Trophoblast cell (in vitro differentiated cells and primary cell): ENCODE measurements around the gene SEMA5A.

Experiments used
- DNase-seq, 2 donors: peaks; one replicate each; pipeline ENCODE4 v3.0.0-alpha.2; 2016
- H2AFZ ChIP-seq: 2 replicates; pipeline ENCODE4 v1.6.1; 2013; ENCODE audit warnings: low read length, moderate library complexity, mild to moderate bottlenecking; ENCODE audit not compliant: insufficient read depth, poor library complexity
- H2AK5ac ChIP-seq: 2 replicates; pipeline ENCODE4 v1.6.1; 2013; ENCODE audit warnings: mild to moderate bottlenecking, low read length
- H2BK120ac ChIP-seq: 2 replicates; pipeline ENCODE4 v1.6.1; 2013; ENCODE audit warnings: low read length, mild to moderate bottlenecking, moderate library complexity; ENCODE audit not compliant: insufficient read depth, poor library complexity
- H2BK12ac ChIP-seq: 2 replicates; pipeline ENCODE4 v1.6.1; 2013; ENCODE audit warnings: mild to moderate bottlenecking, low read length, moderate library complexity
- H2BK5ac ChIP-seq: 2 replicates; pipeline ENCODE4 v1.6.1; 2013; ENCODE audit warnings: low read length, low read depth, moderate library complexity, mild to moderate bottlenecking; ENCODE audit not compliant: poor library complexity
- H3K14ac ChIP-seq: 2 replicates; pipeline ENCODE4 v1.6.1; 2013; ENCODE audit warnings: mild to moderate bottlenecking, low read length
- H3K18ac ChIP-seq: 2 replicates; pipeline ENCODE4 v1.6.1; 2013; ENCODE audit warnings: mild to moderate bottlenecking, low read length
- H3K23ac ChIP-seq: 2 replicates; pipeline ENCODE4 v1.6.1; 2013; ENCODE audit warnings: low read length
- H3K27ac ChIP-seq: 2 replicates; pipeline ENCODE4 v1.5.1; 2013; ENCODE audit warnings: low read depth, mild to moderate bottlenecking, inconsistent platforms, low read length, moderate library complexity
- H3K27me3 ChIP-seq: 2 replicates; pipeline ENCODE4 v1.6.1; 2013; ENCODE audit warnings: inconsistent platforms, mild to moderate bottlenecking, low read length, moderate library complexity; ENCODE audit not compliant: insufficient read depth
- H3K36me3 ChIP-seq, 2 experiments: 1 replicate in 1 of 2; 2 replicates in 1 of 2; pipeline ENCODE4 v1.6.1; 2013; ENCODE audit warnings: low read length in 2 of 2, mild to moderate bottlenecking in 2 of 2, moderate library complexity in 1 of 2; ENCODE audit not compliant: insufficient read depth in 2 of 2, control insufficient read depth in 1 of 2
- H3K4ac ChIP-seq: 2 replicates; pipeline ENCODE4 v1.6.1; 2013; ENCODE audit warnings: low read depth, mild to moderate bottlenecking, low read length, moderate library complexity
- H3K4me1 ChIP-seq, 2 experiments: 1 replicate in 1 of 2; 2 replicates in 1 of 2; pipeline ENCODE4 v1.6.1; 2013; ENCODE audit warnings: low read length in 2 of 2, mild to moderate bottlenecking in 2 of 2, moderate library complexity in 1 of 2; ENCODE audit not compliant: insufficient read depth in 2 of 2, control insufficient read depth in 1 of 2
- H3K4me2 ChIP-seq: 2 replicates; pipeline ENCODE4 v1.6.1; 2013; ENCODE audit warnings: inconsistent platforms, mild to moderate bottlenecking, low read length, moderate library complexity
- H3K4me3 ChIP-seq: 2 replicates; pipeline ENCODE4 v1.5.1; 2013; ENCODE audit warnings: mild to moderate bottlenecking, low read depth, low read length, inconsistent platforms
- H3K79me1 ChIP-seq: one replicate; pipeline ENCODE4 v1.6.1; 2013; ENCODE audit warnings: low read length
- H3K79me2 ChIP-seq: 2 replicates; pipeline ENCODE4 v1.6.1; 2013; ENCODE audit warnings: low read length, mild to moderate bottlenecking; ENCODE audit not compliant: control insufficient read depth, insufficient read depth, poor library complexity
- H3K9ac ChIP-seq: 2 replicates; pipeline ENCODE4 v1.6.1; 2013; ENCODE audit warnings: mild to moderate bottlenecking, low read length
- H3K9me3 ChIP-seq: 2 replicates; pipeline ENCODE4 v1.6.1; 2013; ENCODE audit warnings: low read depth, mild to moderate bottlenecking, control low read depth, inconsistent platforms, low read length; ENCODE audit not compliant: insufficient read depth
- H4K12ac ChIP-seq: 2 replicates; pipeline ENCODE4 v1.6.1; 2013; ENCODE audit warnings: low read depth, mild to moderate bottlenecking, low read length, moderate library complexity
- H4K8ac ChIP-seq: 2 replicates; pipeline ENCODE4 v1.6.1; 2013; ENCODE audit warnings: low read depth, mild to moderate bottlenecking, low read length, moderate library complexity
- H4K91ac ChIP-seq: one replicate; pipeline ENCODE4 v1.6.1; 2013; ENCODE audit warnings: low read depth, mild to moderate bottlenecking, low read length, moderate library complexity
- WGBS: extraction: QIAGEN DNeasy Blood & Tissue Kit; methylation state at CpG from one replicate; pipeline ENCODE4 v1.1.7; 2013; ENCODE audit warnings: missing lambda C conversion rate; ENCODE audit not compliant: insufficient read length, insufficient coverage; ENCODE audit errors: extremely low coverage; 5-methylcytosine and 5-hydroxymethylcytosine counted together

SEMA5A gene

GRCh38 chr5:9479990-9480389 lies 65.9 kb downstream of the SEMA5A start:
- Histone ChIP-seq H3K79me1 (peaks cover 7% of the 10 kb centered on the region), H2AK5ac (no peak overlapping the region), H2BK120ac (no peak overlapping the region), H2BK5ac (no peak overlapping the region), H2AFZ (no peak overlapping the region), H3K9ac (no peak overlapping the region), H3K4ac (no peak overlapping the region), H3K9me3 (peaks cover 6% of the 10 kb centered on the region), H4K91ac (no peak overlapping the region), H3K14ac (no peak overlapping the region), H3K79me2 (peaks cover 3% of the 10 kb centered on the region), H4K12ac (no peak overlapping the region), H3K4me2 (no peak overlapping the region), H2BK12ac (no peak overlapping the region), H3K27me3 (no peaks in the 10 kb centered on the region), H3K27ac (no peak overlapping the region), H3K18ac (no peak overlapping the region), H4K8ac (no peak overlapping the region), H3K4me3 (no peak overlapping the region), H3K36me3 (peaks cover 11 to 13% of the 10 kb centered on the region in 2 experiments), H3K23ac (no peak overlapping the region), H3K4me1 (peaks cover 5 to 13% of the 10 kb centered on the region in 2 experiments)
- DNase-seq: no peak
- WGBS: no CpG with 5 or more reads among the region's 3 CpGs

DNA sequence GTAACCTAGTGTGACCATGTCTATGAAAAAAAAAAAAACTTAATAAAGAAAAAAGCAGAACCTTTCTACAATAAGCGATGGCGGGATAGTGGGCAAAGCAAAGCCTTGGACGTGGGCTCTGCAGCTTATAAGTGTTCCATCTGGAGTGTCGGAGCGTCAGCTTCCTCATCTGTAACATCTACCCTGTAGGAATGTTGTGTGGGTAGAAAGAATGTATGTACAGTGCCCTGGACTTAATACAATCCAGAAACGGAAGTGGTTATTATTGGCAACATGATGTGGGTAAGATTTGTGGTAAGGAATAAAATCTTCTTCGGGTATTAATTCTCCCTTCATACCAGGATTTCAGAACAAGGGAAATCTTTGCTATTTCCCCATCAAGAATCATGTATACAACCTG lies 66.5 kb downstream of the SEMA5A start:
- Histone ChIP-seq H4K8ac (no peak overlapping the region), H3K79me1 (peaks cover 6% of the 10 kb centered on the region), H2BK12ac (no peak overlapping the region), H2BK5ac (no peak overlapping the region), H3K4ac (no peak overlapping the region), H3K9me3 (peaks cover 6% of the 10 kb centered on the region), H2AFZ (no peak overlapping the region), H3K23ac (no peak overlapping the region), H2BK120ac (no peak overlapping the region), H2AK5ac (no peak overlapping the region), H3K79me2 (peaks cover 3% of the 10 kb centered on the region), H3K27ac (no peak overlapping the region), H3K4me1 (peaks cover 2 to 10% of the 10 kb centered on the region in 2 experiments), H3K36me3 (peaks cover 11 to 13% of the 10 kb centered on the region in 2 experiments), H3K27me3 (no peaks in the 10 kb centered on the region), H4K91ac (no peak overlapping the region), H4K12ac (no peak overlapping the region), H3K14ac (no peak overlapping the region), H3K9ac (no peak overlapping the region), H3K4me3 (no peak overlapping the region), H3K4me2 (no peak overlapping the region), H3K18ac (no peak overlapping the region)
- peak in 1 of 2 donors; percentile 24 for DNase-seq
- WGBS: no CpG with 5 or more reads among the region's 7 CpGs

- Histone ChIP-seq H3K36me3 (peaks cover 10 to 12% of the 10 kb centered on the region in 2 experiments), H3K9me3 (peaks cover 6% of the 10 kb centered on the region), H3K23ac (no peak overlapping the region), H3K4ac (no peak overlapping the region), H4K12ac (no peak overlapping the region), H2AK5ac (no peak overlapping the region), H3K14ac (no peak overlapping the region), H3K4me3 (no peak overlapping the region), H3K27ac (no peak overlapping the region), H3K79me2 (peaks cover 2% of the 10 kb centered on the region), H3K9ac (no peak overlapping the region), H3K79me1 (peaks cover 2% of the 10 kb centered on the region), H3K18ac (no peak overlapping the region), H2BK12ac (no peak overlapping the region), H2BK5ac (no peak overlapping the region), H4K91ac (no peak overlapping the region), H3K4me1 (peaks cover 2 to 9% of the 10 kb centered on the region in 2 experiments), H3K4me2 (no peak overlapping the region), H2BK120ac (no peak overlapping the region), H3K27me3 (no peaks in the 10 kb centered on the region), H2AFZ (no peak overlapping the region), H4K8ac (no peak overlapping the region)
- DNase-seq: no peak
- WGBS: no CpG with 5 or more reads among the region's 2 CpGs
Observed at GRCh38 chr5:9477537-9477936, 68.3 kb downstream of the SEMA5A start.

DNA sequence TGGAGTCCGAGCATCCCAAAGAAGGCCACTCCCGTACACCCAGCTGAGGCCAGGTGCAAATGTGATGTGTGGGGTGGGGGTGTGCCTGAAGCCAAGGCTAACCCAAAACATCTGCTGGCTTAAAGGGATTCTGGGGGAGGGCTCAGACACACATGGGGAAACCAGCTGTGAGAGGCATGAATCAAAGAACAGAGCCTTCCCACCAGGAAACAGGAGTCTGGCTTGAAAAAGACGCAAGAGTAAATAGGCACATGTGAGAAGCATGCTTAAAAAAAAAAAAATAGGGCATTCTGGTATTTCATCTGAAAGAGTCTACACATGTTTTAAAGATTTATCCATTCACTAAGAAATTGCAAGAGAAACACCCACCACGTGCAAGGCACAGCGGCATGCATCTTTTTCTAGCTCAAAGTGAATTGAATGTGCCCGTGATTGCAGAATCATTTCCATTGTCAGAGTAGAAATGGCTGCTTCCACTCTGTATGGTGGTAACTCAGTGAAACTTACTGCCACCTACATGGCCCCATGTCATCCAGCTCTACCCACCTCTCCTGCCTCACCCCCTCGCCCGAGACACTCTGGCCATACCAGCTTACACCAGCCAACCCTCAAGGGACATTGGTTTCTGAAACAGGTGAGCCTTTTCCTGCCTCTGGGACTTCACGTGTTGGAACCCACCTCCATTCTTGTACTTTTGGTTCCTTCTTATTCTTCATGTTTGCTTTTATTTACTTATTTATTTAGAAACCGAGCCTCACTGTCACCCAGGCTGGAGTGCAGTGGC lies 71.5 kb downstream of the SEMA5A start:
- Histone ChIP-seq H4K12ac (no peak overlapping the region), H3K4ac (no peak overlapping the region), H2BK12ac (no peak overlapping the region), H3K9ac (no peak overlapping the region), H3K4me3 (peak overlapping the region; percentile 54), H2AK5ac (no peak overlapping the region), H2BK5ac (no peak overlapping the region), H3K36me3 (peaks cover 9% of the 10 kb centered on the region in 2 experiments), H3K4me2 (no peak overlapping the region), H3K23ac (no peak overlapping the region), H3K79me2 (no peaks in the 10 kb centered on the region), H2AFZ (no peak overlapping the region), H3K79me1 (no peaks in the 10 kb centered on the region), H4K8ac (no peak overlapping the region), H3K4me1 (peaks cover 0 to 3% of the 10 kb centered on the region in 2 experiments), H4K91ac (no peak overlapping the region), H3K9me3 (peaks cover 4% of the 10 kb centered on the region), H3K27ac (no peak overlapping the region), H2BK120ac (no peak overlapping the region), H3K18ac (no peak overlapping the region), H3K27me3 (no peaks in the 10 kb centered on the region), H3K14ac (no peak overlapping the region)
- no peak for DNase-seq
- no CpG with 5 or more reads among the region's 10 CpGs for WGBS
